ENCODE measurements around the gene SELPLG.
"Not testable (repeated sequence)": the region's sequence is repeated elsewhere in the genome, so short reads cannot be mapped to it uniquely, and the experiment has no call there.

SELPLG gene

GRCh38 chr12:108592033-108592909, 41.4 kb downstream of the SELPLG start:
- no peak for DNase-seq (ENCODE audit: low read depth in 1 of 2, low spot score in 1 of 2)

GRCh38 chr12:108591267-108591980, 42.3 kb downstream of the SELPLG start:
- DNase-seq (ENCODE audit: low read depth in 1 of 2, low spot score in 1 of 2), result no peak

GRCh38 chr12:108590463-108590862, 43.2 kb downstream of the SELPLG start:
- DNase-seq (ENCODE audit: low read depth in 1 of 2, low spot score in 1 of 2), result not testable (repeated sequence)

GRCh38 chr12:108589840-108590229, 43.9 kb downstream of the SELPLG start:
- DNase-seq (ENCODE audit: low read depth in 1 of 2, low spot score in 1 of 2), result no peak

GRCh38 chr12:108589028-108589839, 44.5 kb downstream of the SELPLG start:
- no peak for DNase-seq (ENCODE audit: low read depth in 1 of 2, low spot score in 1 of 2)

- DNase-seq (ENCODE audit: low read depth in 1 of 2, low spot score in 1 of 2), result no peak
These were observed 45.9 kb downstream of the SELPLG start for GRCh38 chr12:108587826-108588225.

- no peak for DNase-seq (ENCODE audit: low read depth in 1 of 2, low spot score in 1 of 2)
These were observed 47.4 kb downstream of the SELPLG start for GRCh38 chr12:108586306-108586705.

GRCh38 chr12:108585864-108586263, 47.8 kb downstream of the SELPLG start:
- DNase-seq (ENCODE audit: low read depth in 1 of 2, low spot score in 1 of 2), result no peak

GRCh38 chr12:108584456-108585065, 49.1 kb downstream of the SELPLG start:
- no peak for DNase-seq (ENCODE audit: low read depth in 1 of 2, low spot score in 1 of 2)

- DNase-seq (ENCODE audit: low read depth in 1 of 2, low spot score in 1 of 2), result no peak
These were observed 49.7 kb downstream of the SELPLG start for GRCh38 chr12:108583991-108584390.

- DNase-seq (ENCODE audit: low read depth in 1 of 2, low spot score in 1 of 2), result no peak
These were observed 50.5 kb downstream of the SELPLG start for GRCh38 chr12:108582978-108583770.

GRCh38 chr12:108582509-108582908, 51.2 kb downstream of the SELPLG start:
- DNase-seq (ENCODE audit: low read depth in 1 of 2, low spot score in 1 of 2), result no peak

- DNase-seq (ENCODE audit: low read depth in 1 of 2, low spot score in 1 of 2), result no peak
These were observed 52.1 kb downstream of the SELPLG start for GRCh38 chr12:108581311-108582227.

- DNase-seq (ENCODE audit: low read depth in 1 of 2, low spot score in 1 of 2), result no peak
These were observed 53.2 kb downstream of the SELPLG start for GRCh38 chr12:108580531-108580930.

- no peak for DNase-seq (ENCODE audit: low read depth in 1 of 2, low spot score in 1 of 2)
These were observed 54.9 kb downstream of the SELPLG start for GRCh38 chr12:108578813-108579212.

GRCh38 chr12:108578264-108578663, 55.4 kb downstream of the SELPLG start:
- no peak for DNase-seq (ENCODE audit: low read depth in 1 of 2, low spot score in 1 of 2)

- DNase-seq (ENCODE audit: low read depth in 1 of 2, low spot score in 1 of 2), result no peak
These were observed 56.2 kb downstream of the SELPLG start for GRCh38 chr12:108577458-108577857.

GRCh38 chr12:108576660-108577234, 56.9 kb downstream of the SELPLG start:
- DNase-seq (ENCODE audit: low read depth in 1 of 2, low spot score in 1 of 2), result no peak

Data from activated T-helper 1 cell treated with anti-CD3 and anti-CD28 coated beads, Interleukin-2, amount 50 U/mL, for 16 hours (primary cell).